Activated T-cell treated with anti-CD3 and anti-CD28 coated beads for 1 hour (primary cell): ENCODE results near the gene DNAJC8.

Experiments used
- DNase-seq: peaks from one replicate; pipeline ENCODE4 v3.0.0-alpha.2; 2020; ENCODE audit warnings: low read depth

Gene DNAJC8

DNA sequence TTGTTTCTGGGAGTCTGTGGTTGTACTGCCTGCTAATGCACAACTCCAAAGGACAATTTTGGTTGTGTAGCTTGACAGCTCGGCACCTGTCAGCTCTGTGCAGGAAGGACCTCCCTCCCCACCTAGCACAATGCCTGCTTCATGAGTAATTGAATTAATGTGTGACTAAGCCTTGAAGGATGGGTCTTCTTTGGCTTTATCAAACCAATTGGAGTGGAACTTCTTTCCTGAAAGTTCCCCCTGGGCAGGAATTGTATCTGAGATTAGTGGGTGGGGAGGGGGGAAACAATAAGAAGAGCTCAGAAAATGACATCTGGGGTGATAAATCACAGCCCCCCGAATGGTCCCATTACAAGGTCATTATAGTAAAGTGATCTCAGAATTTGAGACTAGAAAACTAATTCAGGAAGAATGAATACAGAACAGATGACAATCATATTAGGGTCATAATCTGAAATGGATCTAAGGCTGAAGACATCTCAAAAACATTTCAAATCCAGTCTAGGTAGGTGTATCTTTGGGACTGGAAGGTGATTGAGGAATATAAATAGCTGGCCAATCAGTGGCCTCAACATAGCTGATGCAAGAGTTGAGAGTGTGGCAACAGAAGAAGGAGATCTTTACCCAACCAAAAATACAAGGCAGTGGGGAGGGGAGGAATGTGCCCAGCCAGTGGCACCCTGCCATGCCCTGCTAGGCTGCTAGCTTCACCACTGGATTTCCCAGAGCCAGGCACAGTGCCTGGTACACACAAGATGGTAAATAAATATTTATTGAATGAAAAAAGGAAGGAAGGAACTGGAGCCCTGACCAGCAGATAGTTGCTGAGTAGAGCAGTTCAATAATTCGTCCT is 16.4 kb upstream of the DNAJC8 start:
- no peak for DNase-seq

DNA sequence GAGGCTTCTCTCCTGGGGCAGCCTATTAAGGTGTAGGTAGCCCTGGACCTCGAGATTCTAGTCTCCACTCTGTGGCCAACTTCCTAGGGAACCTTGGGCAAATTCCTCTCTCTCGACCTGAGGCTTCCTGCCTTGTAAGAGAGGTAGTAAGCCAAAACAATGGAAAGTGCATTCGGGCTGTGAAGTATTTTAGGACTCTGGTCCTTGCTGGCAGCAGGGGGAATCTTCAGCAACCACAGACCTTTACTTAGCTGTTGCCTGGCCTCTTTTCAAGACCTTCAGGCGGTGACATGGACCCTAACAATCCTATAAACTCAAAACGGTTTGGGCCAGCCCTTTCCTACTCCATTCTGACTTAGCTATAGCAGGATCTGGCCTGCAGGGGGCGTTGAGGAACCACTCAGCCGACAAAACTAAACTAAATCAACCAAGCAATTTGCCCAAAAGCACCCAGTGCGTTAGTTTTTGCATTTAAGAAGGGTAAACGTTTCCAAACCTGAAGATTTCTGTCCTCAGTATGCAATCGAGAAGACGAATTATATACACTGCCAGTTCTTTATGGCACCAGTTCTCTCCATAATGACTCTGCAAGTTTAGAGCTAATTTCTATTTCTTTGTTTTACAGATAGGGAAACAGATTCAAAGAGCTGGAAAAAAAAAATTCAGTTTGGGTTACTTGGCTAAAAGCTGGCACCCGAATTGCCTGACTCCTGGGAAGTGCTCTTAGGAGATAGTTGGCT is 15.6 kb upstream of the DNAJC8 start:
- peak; percentile 80 for DNase-seq

DNA sequence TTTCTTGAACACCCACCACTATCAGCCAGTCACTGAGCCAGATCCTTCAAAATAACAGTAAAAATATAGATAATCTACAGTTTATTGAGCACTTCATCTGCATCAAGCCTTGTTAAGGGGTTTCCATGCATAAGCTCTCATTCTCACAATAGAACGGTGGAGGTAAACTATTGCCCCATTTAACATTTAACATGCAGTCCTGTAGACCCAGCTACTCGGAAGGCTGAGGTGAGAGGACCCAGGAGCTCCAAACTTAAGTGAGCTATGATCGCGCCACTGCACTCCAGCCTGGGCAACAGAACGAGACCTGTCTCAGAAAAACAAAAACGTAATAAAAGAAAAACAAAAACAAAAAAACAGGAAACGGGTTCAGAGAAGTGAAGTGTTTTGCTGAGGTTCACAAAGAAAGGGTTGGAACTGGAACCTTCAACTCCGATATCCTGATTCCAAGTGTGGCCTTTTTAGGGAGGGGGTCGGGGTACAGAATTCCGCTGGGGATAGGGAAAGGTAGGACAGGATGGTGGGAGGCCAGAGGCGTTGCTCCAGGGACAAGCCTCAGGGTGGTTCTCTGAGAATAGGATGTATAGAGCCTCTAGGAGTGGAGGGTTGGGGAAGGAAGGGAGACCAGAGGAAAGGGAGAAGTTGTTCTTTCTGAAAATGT is 14.9 kb upstream of the DNAJC8 start:
- DNase-seq, result no peak

DNA sequence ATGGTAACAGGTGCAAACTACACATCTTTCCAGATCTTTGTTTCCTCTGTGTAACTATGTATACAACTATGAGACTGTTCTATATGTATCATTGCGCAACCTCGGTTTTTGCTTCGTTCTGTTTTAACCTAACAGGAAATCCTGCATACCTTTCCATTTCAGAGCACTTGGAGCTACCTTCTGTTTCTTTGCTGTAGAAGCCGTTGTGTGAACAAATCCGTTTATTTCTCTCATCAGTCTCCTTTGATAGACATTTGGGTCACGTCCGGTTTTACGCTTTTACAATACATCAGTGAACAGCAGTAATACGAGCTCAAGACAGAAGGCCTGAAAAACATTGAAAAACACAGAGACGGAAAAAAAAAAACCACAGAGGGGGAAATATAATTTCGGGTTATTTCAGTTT is 13.6 kb upstream of the DNAJC8 start:
- DNase-seq, result no peak

DNA sequence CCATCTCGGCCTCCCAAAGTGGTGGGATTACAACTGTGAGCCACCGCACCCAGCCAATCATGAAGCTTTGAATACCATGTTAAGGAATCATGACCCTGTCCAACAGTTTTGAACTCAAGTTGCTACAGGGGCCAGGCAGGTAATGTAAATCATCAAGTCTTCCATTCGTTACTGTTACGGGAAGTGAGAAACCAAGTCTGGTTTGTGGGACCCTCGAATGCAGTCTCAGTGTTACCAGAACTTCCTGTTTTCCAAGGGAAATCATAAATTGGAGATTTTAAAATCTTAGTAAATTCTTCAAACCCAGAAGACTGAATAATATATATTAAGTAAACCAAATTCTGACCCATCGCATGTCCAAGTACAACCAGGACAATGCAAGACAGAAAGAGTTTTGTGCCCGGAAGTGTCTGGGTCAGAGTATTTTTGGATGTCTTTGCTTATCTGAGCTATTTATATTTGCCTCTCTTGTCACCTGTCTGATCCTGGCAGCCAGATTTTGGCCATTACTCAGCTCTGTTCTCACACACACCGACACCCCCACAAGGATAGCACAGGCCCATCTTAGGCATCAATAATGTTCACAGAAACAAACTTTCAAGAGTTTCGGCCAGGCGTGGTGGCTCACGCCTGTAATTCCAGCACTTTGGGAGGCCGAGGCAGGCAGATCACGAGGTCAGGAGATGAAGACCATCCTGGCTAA is 11.9 kb upstream of the DNAJC8 start:
- DNase-seq, result no peak

DNA sequence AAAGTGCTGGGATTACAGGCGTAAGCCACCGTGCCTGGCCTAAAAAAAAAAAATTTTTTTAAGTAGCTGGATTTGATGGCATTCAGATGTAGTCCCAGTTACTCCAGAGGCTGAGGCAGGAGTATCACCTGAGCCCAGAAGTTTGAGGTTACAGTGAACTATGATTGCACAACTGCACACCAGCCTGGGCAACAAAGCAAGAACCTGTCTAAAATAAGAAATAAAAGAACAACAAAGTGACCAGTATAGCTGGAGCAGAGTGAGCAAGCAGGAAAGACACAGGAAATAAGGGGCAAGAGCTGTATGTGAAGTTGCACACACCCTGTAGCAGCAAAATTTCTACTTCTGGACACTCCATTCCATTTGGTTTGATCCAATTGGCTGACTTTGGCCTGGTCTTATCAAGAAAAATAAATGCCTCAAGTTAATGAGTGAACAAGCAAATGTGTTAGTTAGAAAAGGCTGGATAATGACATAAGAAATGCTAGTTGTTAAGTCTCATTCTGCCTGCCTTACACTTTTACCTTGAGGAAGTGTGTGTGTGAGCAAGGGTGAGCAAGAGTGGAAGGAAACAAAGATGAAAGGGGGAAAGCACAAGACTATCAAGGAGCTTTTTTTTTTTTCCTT is 11.0 kb upstream of the DNAJC8 start:
- no peak for DNase-seq

DNA sequence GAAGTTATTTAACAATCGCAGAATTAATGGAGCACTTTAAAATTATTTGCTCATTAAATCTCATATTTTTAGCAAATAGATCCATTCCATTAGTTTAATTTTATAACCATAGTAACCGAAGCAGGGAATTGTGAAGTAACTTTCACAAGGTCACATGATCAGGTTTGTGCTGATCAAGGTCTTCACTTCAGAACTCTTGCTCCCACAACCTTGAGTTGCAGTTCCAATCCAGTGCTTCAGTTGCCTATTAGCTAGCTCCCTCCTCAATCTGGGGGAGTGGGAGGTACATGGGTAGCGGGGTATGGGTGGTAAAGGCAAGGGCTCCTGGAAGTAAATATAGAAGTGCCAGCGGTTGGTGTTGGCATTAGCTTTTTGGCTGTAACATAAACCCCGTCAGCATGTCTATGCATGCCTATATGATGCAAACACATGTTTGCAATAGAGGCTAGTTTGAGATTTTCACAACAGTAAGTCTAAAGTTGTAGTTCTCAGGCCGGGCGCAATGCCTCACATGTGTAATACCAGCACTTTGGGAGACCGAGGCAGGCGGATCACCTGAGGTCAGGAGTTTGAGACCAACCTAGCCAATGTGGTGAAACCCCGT is 8.9 kb upstream of the DNAJC8 start:
- no peak for DNase-seq

DNA sequence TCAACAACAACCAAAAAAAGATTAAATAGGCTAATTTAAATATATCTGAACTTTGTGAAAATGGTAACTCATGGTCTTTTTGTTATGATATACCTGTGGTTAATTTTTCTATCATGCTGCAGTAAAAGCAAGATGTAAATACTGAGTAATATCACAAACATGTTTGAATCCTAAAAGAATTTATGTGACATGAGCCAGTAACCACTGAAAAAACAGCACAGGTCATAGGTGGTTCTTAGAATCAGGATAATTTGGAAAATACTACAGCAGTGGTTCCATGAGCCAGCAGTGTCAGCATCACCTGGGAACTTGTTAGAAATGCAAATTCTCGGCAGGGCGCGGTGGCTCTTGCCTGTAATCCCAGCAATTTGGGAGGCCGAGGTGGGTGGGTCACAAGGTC is 7.2 kb upstream of the DNAJC8 start:
- DNase-seq, result no peak

DNA sequence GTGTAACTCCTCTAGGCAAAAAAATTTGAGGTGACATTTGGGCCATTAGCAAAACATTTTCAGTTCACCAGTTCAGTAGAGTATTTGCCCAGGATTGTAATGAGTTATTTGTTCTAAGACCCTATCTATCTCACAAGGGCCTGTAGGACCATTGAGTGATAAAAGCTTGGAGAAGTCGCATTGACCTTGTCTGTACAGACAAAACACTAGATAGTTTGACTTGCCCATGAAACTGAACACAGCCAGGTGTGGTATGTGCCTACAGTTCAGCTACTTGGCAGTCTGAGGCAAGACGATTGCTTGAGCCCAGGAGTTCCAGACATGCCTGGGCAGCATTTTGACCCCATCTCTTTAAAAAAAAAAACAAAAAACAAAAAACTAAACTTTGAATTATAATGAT is 6.2 kb upstream of the DNAJC8 start:
- DNase-seq, result no peak

DNA sequence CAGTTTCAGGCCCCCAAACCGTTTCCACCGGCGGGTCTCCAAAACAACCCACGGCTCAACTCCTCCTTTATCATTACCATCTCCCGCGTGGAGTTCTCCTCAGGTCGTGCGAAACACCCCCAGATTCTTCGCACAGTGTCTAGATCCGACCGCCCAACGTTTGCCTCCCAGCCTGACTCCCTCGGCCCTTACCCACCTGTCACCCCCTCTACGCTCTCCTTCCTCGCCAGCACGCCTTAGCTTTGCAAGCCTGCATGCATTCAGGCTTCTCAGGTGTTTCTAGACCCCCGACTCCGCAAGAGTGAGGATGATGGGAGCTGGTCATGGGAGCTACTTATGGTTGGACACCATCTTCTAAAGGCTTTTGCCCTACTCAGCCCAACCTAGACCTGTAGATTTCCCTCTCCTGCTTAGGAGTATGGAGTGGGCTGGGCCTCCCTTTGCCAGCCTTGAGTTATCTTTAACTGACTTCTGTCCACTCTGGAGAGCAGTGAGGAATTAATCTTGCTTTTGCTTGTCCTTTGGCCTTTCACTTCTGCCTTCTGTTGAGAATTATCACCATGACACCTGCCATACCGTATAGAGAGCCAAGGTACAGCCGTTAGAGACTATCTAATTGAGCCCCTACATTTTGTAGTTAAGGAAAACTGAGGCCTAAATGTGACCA is 4.0 kb upstream of the DNAJC8 start:
- DNase-seq, result no peak

DNA sequence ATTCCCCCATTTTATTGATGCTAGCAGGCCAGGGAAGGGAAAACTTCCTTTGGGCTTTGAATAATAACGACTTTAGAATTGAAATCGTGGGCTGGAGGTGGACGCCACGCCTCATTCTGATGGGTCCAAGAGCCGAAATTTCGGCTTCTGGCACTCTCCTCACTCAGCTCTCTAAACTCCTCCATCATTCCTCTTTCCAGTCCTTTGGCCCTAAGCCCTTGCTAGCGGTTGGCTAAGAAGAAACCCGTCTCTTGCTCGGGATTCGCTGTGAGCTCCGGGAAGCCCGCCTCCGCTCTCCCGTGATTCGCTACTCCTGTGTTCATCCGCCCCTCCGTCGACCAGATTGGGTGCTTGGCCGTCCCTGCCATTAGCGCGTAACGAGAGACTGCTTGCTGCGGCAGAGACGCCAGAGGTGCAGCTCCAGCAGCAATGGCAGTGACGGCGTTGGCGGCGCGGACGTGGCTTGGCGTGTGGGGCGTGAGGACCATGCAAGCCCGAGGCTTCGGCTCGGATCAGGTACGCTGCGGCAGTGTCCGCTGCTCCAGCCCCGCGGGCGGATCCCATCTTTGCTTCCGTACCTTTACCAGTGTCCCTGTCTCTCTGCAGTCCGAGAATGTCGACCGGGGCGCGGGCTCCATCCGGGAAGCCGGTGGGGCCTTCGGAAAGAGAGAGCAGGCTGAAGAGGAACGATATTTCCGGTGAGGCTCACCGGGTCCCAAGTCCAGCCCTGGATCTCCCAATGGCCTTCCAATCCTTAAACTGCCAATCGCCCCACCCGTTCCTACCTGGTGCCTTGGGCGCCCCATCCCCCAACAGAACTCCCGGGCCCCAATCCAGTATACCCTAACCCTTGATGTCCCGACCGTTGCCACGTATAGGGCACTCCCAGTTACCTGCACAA is 3.2 kb upstream of the DNAJC8 start, which contains the start of gene ATP5IF1:
ATP5IF1 (plus strand) TSS at position 370 of the 901 bp plus-strand sequence; CDS start at position 430, 60 bp downstream.
- DNase-seq, result peak; percentile 88

DNA sequence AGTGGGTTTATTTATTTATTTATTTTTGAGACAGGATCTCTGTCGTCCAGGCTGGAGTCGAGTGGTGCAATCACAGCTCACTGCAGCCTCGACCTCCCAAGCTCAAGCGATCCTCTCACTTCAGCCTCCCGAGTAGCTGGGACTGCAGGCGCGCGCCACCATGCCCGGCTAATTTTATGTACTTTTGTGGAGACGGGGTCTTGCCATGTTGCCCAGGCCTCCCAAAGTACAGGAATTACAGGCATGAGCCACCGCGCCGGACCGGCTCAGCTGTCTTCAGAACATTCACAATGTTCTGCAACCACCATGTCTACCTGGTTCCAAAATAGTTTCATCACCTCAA is 406 bp upstream of the DNAJC8 start:
- no peak for DNase-seq

DNA sequence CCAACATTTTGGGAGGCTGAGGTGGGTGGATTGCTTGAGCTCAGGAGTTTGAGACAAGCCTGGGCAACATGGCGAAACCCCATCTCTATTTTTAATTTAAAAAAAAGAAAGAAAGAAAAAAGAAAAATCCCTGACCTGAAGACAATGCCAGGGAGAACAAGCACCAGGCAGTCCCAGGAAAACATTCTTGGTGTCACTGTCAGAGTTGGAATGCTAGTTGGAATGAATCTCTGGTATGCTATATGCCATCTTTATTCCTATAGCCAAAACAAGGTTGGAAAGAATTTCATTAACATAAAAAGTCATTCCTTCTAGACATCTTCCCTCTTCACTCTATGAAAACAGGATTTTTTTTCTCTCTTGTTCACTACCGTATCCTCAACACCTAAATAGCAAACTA is 2.8 kb downstream of the DNAJC8 start:
- DNase-seq, result no peak

DNA sequence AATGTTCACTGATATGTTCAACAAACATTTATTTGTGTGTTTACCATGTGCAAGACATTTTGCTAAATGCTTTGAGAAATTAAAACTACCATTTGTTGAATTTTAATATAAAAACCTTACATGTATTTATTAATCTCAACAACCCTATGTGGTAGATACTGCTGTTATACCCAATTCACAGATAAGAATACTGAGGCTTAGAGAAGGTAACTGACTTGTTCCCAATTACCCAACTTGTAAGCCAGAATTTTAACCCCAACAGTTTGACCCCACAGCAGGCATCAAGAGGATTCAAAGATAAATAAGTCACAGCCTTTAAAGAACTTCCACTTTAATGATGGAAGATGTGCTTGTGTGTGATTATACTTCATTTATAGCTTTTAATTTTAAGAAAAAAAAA is 3.7 kb downstream of the DNAJC8 start:
- no peak for DNase-seq

DNA sequence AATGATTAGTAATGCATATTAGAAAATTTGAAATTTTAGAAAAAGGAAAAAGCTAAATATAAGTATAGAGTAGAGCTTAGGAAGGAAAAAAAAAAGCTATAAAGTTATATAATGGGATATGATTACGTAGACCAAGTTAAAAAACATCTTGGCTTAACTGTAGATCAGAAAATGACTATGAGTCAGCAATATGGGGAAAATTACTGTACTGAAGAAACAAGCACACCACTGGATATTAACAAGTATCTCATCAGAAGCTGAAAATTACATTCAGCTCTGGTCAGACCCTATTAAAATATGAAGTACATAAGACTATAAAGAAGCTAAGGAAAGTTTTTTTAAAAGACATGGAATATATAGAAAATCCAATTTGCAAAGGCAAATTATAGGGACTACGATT is 19.5 kb downstream of the DNAJC8 start:
- no peak for DNase-seq

DNA sequence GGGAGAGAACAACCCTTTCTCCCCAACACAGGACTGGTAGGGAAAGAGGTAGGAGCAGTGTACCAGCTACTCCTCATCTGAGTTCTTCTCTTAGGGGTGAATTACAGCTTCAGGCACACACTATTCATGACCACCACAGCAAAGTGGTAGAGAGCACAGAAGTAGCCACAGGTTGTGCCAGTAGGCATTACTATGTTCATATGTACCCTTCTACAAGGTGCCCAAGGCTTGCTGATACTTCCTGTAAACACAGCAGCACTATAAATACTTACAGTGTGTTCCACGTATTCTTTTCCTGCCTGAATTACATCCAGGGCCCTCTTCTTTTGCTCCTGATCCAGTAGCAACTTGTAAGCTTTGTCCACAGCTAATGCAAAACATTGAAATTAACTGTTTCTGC is 23.1 kb downstream of the DNAJC8 start:
- DNase-seq, result no peak

DNA sequence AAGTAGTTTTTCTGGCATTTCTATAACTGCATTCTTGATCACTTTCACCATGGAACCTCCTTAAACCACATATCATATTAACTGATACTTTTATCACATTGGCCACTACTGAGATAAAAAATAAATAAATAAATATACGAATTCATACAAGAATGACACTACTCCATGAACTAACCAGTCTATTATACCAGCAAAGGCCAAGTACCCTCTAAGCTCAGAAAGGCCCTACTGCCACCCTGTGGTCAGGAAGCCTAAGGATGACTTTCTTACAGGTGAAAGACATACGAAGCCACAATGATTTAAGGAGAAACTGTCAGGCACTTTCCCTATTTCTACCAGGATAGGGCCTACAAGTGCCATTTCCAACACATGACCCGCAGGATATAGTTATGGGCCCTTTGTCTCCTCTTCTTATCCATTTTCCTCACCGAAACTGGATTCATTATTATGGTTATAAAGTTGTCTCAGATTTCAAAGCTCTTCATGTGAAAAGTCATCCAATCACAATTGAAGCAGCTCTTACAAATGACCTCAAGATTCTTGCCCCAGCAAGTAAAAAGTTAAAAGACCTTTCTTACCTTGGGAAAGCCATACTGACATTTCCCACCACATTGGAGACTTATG is 23.9 kb downstream of the DNAJC8 start:
- peak; percentile 30 for DNase-seq

DNA sequence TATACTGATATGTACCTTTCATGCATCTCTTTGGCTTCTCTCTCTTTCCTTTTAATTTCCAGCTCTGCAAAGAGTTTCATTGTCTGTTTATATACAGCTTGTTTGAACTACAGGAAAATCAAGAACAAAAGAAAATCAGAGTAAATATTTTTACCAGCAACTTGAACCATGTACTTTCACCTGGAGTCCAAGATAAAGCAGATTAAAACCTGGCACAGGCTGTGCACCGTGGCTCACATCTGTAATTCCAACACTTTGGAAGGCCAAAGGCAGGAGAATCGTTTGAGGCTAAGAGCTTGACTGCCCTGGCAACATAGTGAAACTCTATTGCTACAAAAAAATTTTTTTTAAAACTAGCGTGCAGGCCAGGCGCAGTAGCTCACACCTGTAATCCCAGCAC is 27.6 kb downstream of the DNAJC8 start:
- DNase-seq, result no peak

DNA sequence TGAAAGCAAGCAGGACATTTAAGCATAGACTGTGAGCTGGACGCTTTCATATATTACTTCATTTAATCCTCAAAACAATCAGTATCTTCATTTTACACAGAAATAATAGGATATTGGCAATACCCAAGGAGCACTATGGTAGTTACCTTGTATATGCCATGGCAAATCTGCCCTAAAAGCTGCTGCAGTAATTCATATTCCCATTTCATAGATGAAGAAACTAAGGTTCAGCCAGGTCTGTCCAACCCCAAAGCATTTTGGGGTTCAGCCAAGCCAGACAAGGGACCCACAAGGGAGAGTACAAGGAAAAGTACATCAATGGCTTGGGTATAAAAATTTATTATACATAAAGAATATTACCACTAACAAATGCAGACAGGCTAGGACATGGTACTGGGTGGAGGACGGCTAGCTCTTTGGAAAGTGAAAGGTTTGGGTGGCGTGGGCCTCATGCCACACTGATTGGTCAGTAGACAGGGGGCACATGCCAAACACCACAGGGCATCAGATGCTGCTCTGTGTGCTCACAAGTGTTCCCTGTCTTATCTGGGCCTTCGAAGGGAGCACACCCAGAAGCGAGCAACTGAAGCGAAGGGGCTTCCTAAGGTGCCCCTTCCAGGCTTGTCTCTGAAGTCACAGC is 32.5 kb downstream of the DNAJC8 start:
- no peak for DNase-seq
